GM23338 (cell line): ENCODE measurements around the gene SLC2A2. TPM values are rescaled to one million over a fixed set of nuclear protein-coding genes. Genes with fewer than 3 reads are reported as not detected.

Source experiments
- ATAC-seq: fragments of 200-7000 bp; cut with Tn5 transposase; 3 replicates; pipeline ENCODE4 v1.9.1; 2020
- DNase-seq: peaks from one replicate; pipeline ENCODE4 v3.0.0-alpha.2; 2015; ENCODE audit warnings: low spot score
- H2AFZ ChIP-seq: fragments of 200-600 bp; sonication (generic); 2 replicates; pipeline ENCODE4 v1.8.0; 2016; ENCODE audit warnings: antibody characterized with exemption, mild to moderate bottlenecking, moderate library complexity
- H3F3A ChIP-seq: fragments of 200-600 bp; sonication (generic); replicated peaks from 2 replicates; pipeline ENCODE4 v1.8.0; 2017; ENCODE audit warnings: antibody characterized with exemption, mixed run types, low read depth
- H3K27ac ChIP-seq: fragments of 200-600 bp; sonication (generic); 2 replicates; pipeline ENCODE4 v1.6.1; 2016; ENCODE audit warnings: low read depth
- H3K27me3 ChIP-seq: fragments of 200-600 bp; sonication (generic); 2 replicates; pipeline ENCODE4 v1.8.0; 2016; ENCODE audit warnings: mild to moderate bottlenecking, mixed run types, moderate library complexity; ENCODE audit not compliant: insufficient read depth
- H3K36me3 ChIP-seq: fragments of 200-600 bp; sonication (generic); 2 replicates; pipeline ENCODE4 v1.8.0; 2016; ENCODE audit warnings: mild to moderate bottlenecking; ENCODE audit not compliant: insufficient read depth
- H3K4me1 ChIP-seq: fragments of 200-600 bp; sonication (generic); 2 replicates; pipeline ENCODE4 v1.8.0; 2016; ENCODE audit warnings: mild to moderate bottlenecking, moderate library complexity; ENCODE audit not compliant: insufficient read depth
- H3K4me2 ChIP-seq: fragments of 200-600 bp; sonication (generic); 2 replicates; pipeline ENCODE4 v1.7.1; 2017; ENCODE audit warnings: mixed run types
- H3K4me3 ChIP-seq: fragments of 200-600 bp; sonication (generic); 2 replicates; pipeline ENCODE4 v1.6.1; 2016; ENCODE audit warnings: mixed run types
- H3K79me2 ChIP-seq: fragments of 200-600 bp; sonication (generic); replicated peaks from 2 replicates; pipeline ENCODE4 v1.8.0; 2017; ENCODE audit warnings: mild to moderate bottlenecking; ENCODE audit not compliant: insufficient read depth
- H3K9me2 ChIP-seq: fragments of 200-600 bp; sonication (generic); 2 replicates; pipeline ENCODE4 v1.8.0; 2017; ENCODE audit not compliant: insufficient read depth
- H4K20me1 ChIP-seq: fragments of 200-600 bp; sonication (generic); replicated peaks from 2 replicates; pipeline ENCODE4 v1.8.0; 2017; ENCODE audit warnings: mild to moderate bottlenecking; ENCODE audit not compliant: insufficient read depth
- H3K27ac Mint-ChIP-seq: 2 replicates; pipeline ENCODE4 v1.8.0; 2020; ENCODE audit warnings: inconsistent platforms, mild to moderate bottlenecking, moderate library complexity, mixed read lengths
- H3K27me3 Mint-ChIP-seq: 3 replicates; pipeline ENCODE4 v1.8.0; 2022; ENCODE audit warnings: low read depth, mild to moderate bottlenecking, moderate library complexity, mixed read lengths, inconsistent platforms; ENCODE audit not compliant: insufficient read depth, poor library complexity
- H3K36me3 Mint-ChIP-seq: 3 replicates; pipeline ENCODE4 v1.8.0; 2021; ENCODE audit warnings: low read depth, mild to moderate bottlenecking, inconsistent platforms, moderate library complexity, mixed read lengths
- H3K4me1 Mint-ChIP-seq: 3 replicates; pipeline ENCODE4 v1.8.0; 2020; ENCODE audit warnings: mild to moderate bottlenecking, inconsistent platforms, mixed read lengths
- H3K4me3 Mint-ChIP-seq: 3 replicates; pipeline ENCODE4 v1.8.0; 2021; ENCODE audit warnings: moderate library complexity, mild to moderate bottlenecking, inconsistent platforms, mixed read lengths
- H3K9me3 Mint-ChIP-seq: 3 replicates; pipeline ENCODE4 v1.8.0; 2020; ENCODE audit warnings: moderate library complexity, mild to moderate bottlenecking, inconsistent platforms, mixed read lengths
- CREB1 ChIP-seq: fragments of 250-450 bp; sonication (Bioruptor Pico); IDR thresholded peaks from 2 replicates; pipeline ENCODE4 v1.5.0; 2020; ENCODE audit warnings: low read depth, mild to moderate bottlenecking, moderate library complexity
- CTCF ChIP-seq, 2 experiments: fragments of 200-600 bp in 1 of 2; sonication (generic) in 1 of 2; conservative IDR thresholded peaks; 2 replicates each; pipeline versions ENCODE4 v1.5.1 to v1.6.1; 2016 to 2017; ENCODE audit warnings: antibody characterized with exemption in 2 of 2, low read depth in 2 of 2, mild to moderate bottlenecking in 2 of 2, moderate library complexity in 1 of 2
- EZH2phosphoT487 ChIP-seq: fragments of 200-600 bp; sonication (generic); IDR thresholded peaks from one replicate; pipeline ENCODE4 v1.8.1; 2018; ENCODE audit warnings: antibody characterized with exemption; ENCODE audit not compliant: unreplicated experiment
- JUNB ChIP-seq: IDR thresholded peaks from one replicate; pipeline ENCODE4 v1.6.1; 2016; ENCODE audit warnings: antibody characterized with exemption; ENCODE audit not compliant: unreplicated experiment
- STAT1 ChIP-seq: IDR thresholded peaks from one replicate; pipeline ENCODE4 v1.6.1; 2016; ENCODE audit warnings: antibody characterized with exemption; ENCODE audit not compliant: unreplicated experiment
- ZNF114 ChIP-seq: fragments of 250-450 bp; sonication (Bioruptor Pico); IDR thresholded peaks from 2 replicates; pipeline ENCODE4 v1.5.0; 2020; ENCODE audit warnings: mild to moderate bottlenecking, moderate library complexity
- ZNF331 ChIP-seq: fragments of 250-450 bp; sonication (Bioruptor Pico); IDR thresholded peaks from 2 replicates; pipeline ENCODE4 v1.5.0; 2020; ENCODE audit warnings: low read depth, mild to moderate bottlenecking, moderate library complexity
- polyA plus RNA-seq: library from polyadenylated mRNA; unstranded; fragments of >200 nt; fragmentation: Nextera tagmentation; extraction: Ambion mirVana; gene quantifications from 2 replicates; pipeline ENCODE4 v1.2.1, GENCODE V29; 2016
- total RNA-seq: library from RNA; depleted of rRNA; stranded (reverse); fragments of >200 nt; shearing (Covaris generic); gene quantifications from 2 replicates; pipeline ENCODE4 v1.2.3, GENCODE V29; 2014
- TF ChIP-seq, protein P1 (sequence below): fragments of 250-450 bp; sonication (Bioruptor Pico); IDR thresholded peaks from 2 replicates; pipeline ENCODE4 v1.5.0; 2020; ENCODE audit warnings: mild to moderate bottlenecking, moderate library complexity

The SLC2A2 gene
- total and polyA plus RNA-seq, 2 experiments from 2014 or later = not detected

DNA sequence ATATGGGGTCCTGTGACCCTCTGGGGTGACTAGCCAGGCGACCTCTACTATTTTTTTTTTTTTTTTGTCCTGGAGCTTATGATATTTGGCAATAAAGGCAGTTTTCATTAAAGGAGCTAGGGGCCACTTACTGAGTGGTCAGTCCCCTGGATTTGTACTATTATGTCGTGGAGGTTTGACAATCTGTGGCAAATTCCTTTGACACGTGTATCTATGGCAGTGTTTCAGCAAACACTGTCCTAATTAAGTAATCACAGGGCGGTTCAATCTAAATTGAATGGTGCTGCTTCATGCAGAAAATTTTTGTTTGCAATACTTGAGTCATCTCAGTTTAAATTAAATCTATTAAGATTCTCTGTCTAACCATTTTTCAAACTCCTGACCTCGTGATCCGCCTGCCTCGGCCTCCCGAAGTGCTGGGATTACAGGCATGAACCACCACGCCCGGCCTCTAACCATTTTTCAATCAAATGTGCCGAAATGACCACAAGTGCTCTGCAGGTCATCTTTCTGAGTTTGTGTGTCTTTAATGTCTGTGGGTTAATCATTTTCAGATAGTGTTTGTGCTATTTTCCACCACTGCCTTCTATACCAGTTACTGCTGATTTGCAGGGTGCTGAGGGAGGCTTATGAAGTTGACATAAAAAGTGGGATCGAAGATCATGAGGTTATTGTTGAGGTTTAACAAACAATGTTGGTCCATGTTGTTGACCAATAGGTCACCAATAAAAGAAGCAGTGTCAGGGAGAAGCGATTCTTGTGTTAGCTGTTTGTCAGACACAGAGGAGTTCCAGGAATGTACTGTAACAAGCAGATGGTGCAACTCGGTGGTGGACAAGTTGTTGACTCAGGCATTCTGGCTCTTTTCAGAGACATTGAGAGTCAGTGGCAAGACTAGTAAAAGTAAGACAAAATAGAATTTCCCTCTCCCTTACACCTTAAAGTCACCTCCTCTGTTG, 18.6 kb upstream of the SLC2A2 start:
- no peak for ATAC-seq
- Histone ChIP-seq H3K36me3 (no peaks in the 10 kb centered on the region), H3K4me3 (no peak overlapping the region), H3K27ac (no peak overlapping the region), H3F3A (no peaks in the 10 kb centered on the region), H3K9me2 (peaks cover 5% of the 10 kb centered on the region; the same call in 1 of the 2 replicates), H3K79me2 (no peaks in the 10 kb centered on the region), H4K20me1 (no peaks in the 10 kb centered on the region), H3K27me3 (no peaks in the 10 kb centered on the region), H3K4me2 (no peak overlapping the region), H3K4me1 (no peaks in the 10 kb centered on the region), H2AFZ (no peak overlapping the region)
- no peaks in the 10 kb centered on the region for H3K27me3 Mint-ChIP-seq
- no peaks in the 10 kb centered on the region for H3K9me3 Mint-ChIP-seq
- no peak overlapping the region for H3K27ac Mint-ChIP-seq
- DNase-seq = no peak
- H3K4me3 Mint-ChIP-seq = no peak overlapping the region
- TF ChIP-seq, protein P1, sequence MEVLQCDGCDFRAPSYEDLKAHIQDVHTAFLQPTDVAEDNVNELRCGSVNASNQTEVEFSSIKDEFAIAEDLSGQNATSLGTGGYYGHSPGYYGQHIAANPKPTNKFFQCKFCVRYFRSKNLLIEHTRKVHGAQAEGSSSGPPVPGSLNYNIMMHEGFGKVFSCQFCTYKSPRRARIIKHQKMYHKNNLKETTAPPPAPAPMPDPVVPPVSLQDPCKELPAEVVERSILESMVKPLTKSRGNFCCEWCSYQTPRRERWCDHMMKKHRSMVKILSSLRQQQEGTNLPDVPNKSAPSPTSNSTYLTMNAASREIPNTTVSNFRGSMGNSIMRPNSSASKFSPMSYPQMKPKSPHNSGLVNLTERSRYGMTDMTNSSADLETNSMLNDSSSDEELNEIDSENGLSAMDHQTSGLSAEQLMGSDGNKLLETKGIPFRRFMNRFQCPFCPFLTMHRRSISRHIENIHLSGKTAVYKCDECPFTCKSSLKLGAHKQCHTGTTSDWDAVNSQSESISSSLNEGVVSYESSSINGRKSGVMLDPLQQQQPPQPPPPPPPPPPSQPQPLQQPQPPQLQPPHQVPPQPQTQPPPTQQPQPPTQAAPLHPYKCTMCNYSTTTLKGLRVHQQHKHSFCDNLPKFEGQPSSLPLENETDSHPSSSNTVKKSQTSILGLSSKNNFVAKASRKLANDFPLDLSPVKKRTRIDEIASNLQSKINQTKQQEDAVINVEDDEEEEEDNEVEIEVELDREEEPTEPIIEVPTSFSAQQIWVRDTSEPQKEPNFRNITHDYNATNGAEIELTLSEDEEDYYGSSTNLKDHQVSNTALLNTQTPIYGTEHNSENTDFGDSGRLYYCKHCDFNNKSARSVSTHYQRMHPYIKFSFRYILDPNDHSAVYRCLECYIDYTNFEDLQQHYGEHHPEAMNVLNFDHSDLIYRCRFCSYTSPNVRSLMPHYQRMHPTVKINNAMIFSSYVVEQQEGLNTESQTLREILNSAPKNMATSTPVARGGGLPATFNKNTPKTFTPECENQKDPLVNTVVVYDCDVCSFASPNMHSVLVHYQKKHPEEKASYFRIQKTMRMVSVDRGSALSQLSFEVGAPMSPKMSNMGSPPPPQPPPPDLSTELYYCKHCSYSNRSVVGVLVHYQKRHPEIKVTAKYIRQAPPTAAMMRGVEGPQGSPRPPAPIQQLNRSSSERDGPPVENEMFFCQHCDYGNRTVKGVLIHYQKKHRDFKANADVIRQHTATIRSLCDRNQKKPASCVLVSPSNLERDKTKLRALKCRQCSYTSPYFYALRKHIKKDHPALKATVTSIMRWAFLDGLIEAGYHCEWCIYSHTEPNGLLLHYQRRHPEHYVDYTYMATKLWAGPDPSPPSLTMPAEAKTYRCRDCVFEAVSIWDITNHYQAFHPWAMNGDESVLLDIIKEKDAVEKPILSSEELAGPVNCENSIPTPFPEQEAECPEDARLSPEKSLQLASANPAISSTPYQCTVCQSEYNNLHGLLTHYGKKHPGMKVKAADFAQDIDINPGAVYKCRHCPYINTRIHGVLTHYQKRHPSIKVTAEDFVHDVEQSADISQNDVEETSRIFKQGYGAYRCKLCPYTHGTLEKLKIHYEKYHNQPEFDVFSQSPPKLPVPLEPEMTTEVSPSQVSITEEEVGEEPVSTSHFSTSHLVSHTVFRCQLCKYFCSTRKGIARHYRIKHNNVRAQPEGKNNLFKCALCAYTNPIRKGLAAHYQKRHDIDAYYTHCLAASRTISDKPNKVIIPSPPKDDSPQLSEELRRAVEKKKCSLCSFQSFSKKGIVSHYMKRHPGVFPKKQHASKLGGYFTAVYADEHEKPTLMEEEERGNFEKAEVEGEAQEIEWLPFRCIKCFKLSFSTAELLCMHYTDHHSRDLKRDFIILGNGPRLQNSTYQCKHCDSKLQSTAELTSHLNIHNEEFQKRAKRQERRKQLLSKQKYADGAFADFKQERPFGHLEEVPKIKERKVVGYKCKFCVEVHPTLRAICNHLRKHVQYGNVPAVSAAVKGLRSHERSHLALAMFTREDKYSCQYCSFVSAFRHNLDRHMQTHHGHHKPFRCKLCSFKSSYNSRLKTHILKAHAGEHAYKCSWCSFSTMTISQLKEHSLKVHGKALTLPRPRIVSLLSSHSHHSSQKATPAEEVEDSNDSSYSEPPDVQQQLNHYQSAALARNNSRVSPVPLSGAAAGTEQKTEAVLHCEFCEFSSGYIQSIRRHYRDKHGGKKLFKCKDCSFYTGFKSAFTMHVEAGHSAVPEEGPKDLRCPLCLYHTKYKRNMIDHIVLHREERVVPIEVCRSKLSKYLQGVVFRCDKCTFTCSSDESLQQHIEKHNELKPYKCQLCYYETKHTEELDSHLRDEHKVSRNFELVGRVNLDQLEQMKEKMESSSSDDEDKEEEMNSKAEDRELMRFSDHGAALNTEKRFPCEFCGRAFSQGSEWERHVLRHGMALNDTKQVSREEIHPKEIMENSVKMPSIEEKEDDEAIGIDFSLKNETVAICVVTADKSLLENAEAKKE = no peak
- TF ChIP-seq STAT1 = no peak
- no peak for TF ChIP-seq CREB1 (CRISPR knock-in tag)
- no peak for TF ChIP-seq ZNF331
- no peak for TF ChIP-seq JUNB
- TF ChIP-seq EZH2phosphoT487 = no peak
- TF ChIP-seq ZNF114 = no peak
- no peak for TF ChIP-seq CTCF (conservative IDR thresholded peaks at IDR 0.05; ENCODE audit: low read depth in 2 of 2)
- H3K4me1 Mint-ChIP-seq = peaks cover 8% of the 10 kb centered on the region; the same call in 2 of the 3 replicates
- H3K36me3 Mint-ChIP-seq = no peaks in the 10 kb centered on the region
